Activated CD4-positive, alpha-beta T cell treated with anti-CD3 and anti-CD28 coated beads, Interleukin-2, amount 50 U/mL, for 16 hours (primary cell): ENCODE results near the gene WDFY4.

Source experiments
- DNase-seq: peaks from one replicate; pipeline ENCODE4 v3.0.0-alpha.2; 2020

Gene WDFY4

DNA sequence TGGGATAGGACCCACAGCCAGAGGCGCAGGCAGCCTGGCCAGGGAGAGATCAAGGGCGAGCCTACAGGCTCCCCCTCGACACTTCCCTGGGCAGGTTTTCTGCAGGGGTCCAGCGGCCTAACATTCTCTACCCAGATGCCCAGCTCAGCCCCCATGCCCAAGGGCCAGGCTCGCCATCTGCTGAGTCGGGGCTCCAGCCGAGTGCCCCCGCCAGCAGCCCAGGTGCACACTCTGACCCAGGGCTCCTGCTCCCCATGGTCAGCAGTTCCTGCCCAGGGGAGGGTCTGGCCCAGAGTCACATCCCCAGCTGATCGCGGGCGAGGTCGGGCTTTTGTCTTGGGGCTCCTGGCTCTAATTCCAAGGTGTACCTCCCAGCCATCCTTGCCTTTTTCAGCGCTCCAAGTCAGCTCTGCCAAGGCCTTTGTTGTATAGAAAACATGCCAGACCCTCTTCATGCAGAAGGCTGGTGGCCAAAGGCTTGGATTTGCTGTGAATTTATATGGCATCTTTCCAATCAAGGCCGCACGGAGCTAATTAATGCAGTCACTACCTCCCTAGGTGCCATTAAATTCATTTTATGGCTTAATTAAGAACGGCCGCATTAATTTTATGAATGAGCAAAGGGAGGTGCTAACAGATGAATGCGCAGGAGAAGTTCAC lies 134.3 kb downstream of the WDFY4 start:
- DNase-seq = no peak

DNA sequence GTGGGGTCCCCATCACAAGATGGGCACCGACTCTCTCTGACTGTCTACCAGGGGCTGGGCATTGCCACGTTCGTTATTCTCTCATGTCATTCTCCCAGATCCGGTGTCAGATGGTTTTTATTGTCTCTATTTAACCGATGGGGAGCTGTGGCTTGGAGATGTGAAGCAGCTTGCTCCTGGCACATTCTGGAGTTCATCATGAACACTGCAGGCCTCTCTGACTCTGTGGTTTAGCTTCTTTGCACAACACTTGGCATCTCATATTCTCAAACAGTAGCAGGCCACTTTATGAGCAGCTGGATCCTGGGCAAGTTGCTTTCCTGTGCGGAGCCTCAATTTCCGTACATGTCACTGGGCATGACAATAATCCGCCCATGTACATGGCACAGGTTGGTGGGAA lies 135.1 kb downstream of the WDFY4 start:
- DNase-seq = no peak

DNA sequence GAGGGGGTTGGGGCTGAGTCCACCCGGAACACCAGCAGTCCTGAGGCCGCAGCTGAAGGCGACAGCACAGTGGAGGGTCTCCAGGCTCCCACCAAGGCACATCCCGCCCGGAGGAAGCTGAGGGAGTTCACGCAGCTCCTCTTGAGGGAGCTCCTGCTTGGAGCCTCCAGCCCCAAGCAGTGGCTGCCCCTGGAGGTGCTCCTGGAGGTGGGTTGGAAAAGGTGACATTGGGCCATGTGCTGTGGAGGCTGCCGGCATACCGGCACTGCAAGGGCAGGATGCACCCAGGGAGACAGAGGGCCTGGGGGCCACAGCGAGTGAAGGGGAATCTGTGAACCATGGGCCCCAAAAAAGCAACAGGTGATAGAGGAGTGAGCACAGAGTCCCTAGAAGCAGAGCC lies 135.6 kb downstream of the WDFY4 start:
- no peak for DNase-seq

DNA sequence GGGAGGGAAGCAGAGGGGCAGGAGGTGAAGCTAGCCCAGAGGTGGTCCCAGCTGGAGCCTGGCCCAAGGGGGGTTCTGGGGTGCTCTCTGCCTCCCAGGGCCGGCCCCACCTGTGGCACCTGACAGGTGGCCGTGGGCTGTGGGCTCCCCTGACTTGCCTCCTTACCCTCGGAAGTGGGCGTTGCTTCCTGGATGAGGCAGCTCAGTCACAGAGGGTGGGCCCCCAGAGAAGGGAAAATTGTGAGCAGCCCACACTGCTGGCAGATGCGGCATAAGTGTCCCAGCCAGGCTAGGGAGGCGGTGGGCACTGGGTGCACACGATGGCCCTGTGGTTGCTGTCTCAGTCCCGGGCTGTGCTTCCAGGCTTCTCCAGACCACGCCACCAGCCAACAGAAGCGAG lies 136.0 kb downstream of the WDFY4 start:
- no peak for DNase-seq

DNA sequence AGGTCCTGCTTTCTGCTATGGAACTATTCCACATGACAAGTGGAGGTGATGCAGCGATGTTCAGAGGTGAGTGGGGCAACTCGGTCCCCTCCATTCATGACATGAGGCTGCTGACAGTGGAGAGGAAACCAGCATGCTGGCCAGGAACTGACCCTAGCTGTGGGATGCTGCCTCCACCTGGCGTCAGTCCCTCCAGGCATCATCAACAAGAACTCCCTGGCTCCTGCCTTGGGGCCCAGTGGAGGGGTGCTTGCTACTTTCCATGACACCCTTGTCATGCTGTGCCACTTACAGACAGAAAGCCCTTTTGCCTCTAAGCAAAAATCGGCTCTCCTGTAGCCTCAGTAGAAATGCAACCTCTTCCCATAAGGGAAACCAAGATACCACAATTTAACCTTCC lies 136.4 kb downstream of the WDFY4 start:
- no peak for DNase-seq

DNA sequence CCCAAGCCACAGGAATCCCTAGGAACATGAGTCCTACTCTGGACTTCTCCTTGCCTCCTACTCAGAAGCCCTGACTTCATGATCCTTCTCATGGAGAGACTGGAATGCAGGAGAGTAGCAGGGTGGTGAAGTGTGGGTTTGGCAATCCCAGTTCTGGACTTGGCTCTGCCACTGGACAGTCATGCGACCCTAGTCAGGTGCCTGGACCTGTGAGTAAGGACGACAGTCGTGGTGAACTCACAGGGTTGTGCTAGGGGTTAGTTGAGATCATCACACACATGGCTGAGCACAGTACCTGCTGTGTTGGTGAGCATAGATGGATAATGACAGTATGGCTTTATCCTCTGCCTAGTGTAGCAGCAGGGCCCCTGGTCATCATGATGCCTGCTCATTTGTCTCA lies 137.0 kb downstream of the WDFY4 start:
- no peak for DNase-seq

DNA sequence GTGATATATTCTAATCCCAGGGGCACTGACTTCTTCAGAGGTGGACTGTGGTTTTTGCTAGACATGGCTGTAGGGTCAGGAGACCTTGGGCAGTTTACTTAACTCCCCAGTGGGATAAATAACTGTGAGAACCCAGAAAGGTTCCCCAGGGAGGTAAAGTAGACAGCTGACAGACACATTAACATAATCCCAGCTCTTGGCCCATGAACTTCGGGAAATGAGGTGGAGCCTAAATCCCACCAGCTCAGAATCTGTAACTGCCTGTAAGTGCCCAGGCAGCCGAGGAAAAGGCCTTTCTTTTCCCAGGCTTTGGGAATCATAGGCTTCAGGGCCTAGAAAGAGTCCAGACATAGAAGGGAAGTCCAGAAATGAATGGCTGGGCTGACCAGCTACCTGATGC lies 149.0 kb downstream of the WDFY4 start:
- DNase-seq = no peak

DNA sequence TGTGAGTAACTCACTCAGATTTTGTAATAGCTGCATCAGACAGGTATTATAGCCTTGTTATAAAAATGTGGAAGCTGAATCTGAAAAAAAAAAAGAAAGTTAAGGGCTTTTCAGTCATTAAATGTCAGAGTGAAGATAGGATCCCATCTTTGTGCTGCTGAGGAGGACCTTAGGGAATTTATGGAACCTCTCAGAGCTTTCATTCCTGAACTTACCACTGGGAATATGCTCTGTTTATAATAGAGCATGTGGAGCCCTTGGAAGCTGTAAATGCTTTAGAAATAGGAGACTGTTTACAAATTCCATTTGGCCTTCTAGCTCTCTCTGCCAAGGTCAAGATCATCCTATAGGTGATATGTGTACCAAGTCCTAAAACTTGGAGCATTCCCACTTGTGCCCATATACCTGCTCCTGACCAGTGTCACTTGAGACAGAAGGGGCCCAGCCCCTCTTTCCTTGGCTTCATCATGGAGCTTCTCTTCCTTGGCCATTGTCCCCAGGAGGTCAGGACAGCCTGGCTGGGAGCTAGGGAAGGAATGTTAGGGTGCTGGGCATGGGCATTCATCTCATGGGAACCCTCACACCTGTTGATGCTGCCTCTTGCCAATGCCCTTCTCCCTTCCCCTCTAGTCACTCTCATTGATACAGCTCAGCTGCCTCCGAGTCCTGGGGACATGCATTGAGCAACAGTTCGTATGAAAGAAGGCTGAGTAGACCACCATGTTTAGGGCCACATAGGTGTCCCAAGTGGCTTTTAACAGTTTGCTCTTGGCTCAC lies 149.7 kb downstream of the WDFY4 start:
- DNase-seq = no peak

DNA sequence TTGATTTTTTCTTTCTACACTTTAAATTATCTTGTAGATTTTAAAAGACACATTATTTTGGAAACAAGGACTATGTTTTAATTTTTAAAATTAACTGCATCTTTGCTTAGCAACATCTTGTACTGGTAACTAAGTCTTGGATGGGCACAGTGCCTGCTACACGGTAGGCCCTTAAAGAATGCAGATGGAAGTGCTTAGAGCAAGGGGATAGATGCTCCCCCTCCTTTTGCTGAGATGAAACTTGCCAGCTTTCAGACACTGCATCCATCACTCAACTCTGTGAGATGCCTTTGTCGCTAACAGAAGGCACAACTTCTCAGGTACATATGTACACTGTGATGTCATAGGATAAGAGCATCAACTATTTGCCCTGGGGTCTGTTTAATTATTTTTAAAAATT lies 151.1 kb downstream of the WDFY4 start:
- no peak for DNase-seq

DNA sequence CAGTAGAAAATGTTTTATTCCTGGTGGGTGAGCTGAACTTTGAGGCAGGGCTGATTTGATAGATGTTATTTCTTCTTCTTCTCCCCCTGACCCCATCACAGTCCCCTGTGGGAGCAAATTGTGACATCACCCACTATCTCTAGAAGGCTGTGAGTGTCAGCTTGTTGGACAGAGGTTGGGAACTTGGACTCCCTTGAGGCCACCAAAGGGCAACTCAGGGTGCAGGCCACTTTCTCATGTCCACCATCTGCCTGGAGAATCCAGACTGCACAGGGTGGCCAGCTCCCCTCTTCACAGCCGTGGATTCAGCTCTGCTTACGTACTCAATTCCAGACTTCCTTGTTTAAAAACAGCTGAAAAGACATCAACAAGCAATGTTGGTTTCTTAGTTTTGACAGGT lies 151.9 kb downstream of the WDFY4 start:
- no peak for DNase-seq

DNA sequence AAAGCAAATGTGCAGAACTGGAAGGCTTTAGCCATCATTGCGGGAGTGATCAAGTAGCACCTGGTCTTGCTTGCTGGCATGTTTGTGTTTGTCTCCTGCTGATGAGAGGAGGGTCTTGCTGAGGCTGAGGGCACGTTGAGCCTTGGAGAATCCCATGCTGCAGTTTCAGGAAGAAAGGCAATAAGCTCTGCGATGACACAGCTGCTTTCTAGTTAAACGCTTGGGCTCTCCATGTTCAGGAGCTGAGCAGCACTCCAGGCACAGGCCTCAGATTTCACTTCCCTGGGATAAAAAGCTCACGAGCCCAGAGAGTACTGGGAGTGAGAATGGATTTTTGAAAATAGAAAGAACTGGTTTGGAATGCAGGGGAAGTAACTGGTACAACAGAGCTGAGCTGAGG lies 154.2 kb downstream of the WDFY4 start:
- no peak for DNase-seq

DNA sequence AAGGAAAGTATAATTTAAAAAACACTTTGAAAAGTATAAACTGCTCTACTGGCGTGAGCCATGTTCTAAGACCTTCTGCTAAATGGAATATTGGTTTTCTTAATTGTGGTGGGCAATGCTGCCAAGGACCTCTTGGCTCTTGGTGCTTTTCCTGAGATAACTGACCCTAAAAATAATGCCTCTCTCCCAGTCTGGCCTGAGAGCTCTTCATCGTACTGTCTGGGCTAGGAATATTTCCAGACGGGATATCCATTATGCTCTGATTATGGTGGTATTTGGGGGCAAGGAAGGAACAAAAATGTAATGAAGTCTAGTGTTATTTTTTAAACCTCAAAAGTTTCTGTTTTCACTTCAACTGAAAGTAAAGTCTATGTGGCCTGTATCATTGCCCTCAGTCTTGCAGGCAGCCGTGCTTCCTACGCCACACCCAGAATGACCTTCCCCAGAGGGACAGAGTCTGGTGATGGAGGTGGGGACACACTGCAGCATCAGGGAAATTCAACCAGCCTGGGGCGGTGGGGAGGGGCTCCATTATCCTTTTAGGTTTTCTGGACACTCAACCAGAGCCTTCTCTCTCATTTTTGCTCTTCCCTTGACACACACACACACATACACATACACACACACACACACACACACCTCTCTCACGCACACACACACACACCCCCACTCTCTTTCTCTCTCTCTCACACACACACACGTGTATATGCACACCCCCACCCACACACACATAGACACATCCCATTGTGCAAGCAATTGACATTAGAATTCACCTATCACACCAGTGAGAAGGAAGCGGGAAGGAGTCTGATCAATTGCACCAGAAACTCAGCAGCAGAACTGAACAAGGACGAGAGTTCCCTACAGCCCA lies 155.4 kb downstream of the WDFY4 start:
- no peak for DNase-seq

DNA sequence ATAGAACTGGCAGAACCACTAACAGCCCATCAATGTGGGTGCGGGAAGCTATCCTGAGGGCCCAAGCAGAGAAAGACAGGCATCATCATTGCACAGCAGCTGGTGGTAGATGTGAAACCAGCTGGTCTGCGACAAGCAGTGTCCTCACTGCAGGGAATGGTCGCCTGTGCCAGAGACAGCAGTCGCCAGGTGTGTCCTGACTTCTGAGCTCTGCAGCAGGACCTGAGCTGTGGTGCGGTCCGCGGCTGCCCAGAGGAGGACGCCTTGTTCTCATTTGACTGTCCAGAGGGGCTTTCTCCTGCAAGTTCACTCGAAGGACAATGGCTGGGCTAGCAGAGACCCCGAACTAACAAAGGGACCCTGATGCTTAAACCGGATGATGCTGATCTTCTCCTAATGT lies 157.6 kb downstream of the WDFY4 start:
- DNase-seq = no peak

DNA sequence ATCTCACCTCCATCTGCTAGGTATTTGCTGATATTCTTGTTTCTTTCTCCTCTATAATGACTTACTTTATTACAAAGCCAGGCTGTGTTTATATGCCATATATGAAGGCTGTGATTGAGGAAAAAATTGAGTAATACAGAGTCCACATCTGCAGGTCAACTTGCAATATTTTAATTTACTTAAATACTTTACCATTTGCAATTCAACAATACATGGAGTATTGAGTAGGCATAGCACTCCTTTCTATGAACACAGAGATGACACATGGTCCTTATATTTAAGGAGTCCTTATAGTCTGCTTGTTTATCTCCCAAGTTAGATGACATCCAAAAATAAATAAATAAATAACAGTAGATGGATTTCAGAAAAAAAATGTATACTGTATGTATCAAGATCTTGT lies 158.5 kb downstream of the WDFY4 start:
- DNase-seq = no peak

DNA sequence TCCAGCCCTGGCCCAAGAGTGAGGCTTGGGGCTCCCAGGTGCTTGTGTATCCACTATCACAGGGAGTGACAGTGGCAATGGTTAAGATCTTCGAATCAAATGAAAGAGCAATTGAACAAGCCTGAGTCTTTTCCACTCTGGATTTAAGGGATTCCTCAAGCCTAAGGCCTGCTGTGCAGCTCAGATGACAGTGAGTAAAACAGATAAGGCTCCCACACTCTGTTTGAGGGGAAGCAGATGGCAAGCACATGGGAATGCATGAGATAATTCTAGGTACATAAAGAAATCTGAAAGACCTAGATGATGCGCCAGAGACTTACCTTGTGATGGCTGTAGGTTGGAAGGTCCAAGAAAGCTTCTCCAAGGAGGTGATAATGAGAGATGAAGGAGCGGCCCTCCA lies 159.9 kb downstream of the WDFY4 start:
- DNase-seq = no peak

DNA sequence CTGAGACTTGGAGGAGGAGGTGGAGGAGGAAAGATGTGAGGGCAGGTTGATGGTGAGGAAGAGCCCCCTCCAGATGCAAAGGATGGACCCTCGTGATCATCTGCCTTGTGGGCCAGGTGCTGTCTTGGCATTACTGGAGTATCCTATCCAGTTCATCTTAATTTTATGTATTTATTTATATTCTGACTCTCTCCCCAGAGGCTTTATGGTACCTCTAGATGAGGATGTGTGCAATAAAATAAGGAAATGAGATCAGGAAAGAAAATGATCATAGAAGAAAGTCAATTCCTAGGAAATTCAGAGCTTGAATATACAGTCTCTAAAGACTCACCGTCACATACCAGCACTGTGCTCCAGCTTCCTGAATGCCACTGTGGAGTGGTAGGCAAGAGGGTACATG lies 160.8 kb downstream of the WDFY4 start:
- DNase-seq = no peak

DNA sequence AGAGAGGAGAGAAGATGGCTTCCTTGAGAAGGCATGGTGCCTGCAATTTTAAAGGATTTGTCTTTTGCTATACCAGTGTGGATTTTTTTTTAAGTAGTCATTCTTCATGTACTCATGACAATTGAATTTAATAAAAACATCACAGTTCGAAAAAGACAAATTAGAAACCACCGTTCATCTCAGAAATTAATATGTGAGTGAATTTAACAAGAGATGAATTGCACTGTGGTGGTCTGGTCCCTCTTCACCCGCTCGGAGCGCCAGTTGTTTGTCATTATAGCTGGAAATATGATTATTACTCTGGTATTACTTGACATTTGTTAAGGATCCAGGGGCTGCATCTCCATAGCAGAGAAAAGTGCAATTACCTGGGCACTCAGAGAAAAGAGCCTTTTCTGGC lies 163.0 kb downstream of the WDFY4 start:
- no peak for DNase-seq

DNA sequence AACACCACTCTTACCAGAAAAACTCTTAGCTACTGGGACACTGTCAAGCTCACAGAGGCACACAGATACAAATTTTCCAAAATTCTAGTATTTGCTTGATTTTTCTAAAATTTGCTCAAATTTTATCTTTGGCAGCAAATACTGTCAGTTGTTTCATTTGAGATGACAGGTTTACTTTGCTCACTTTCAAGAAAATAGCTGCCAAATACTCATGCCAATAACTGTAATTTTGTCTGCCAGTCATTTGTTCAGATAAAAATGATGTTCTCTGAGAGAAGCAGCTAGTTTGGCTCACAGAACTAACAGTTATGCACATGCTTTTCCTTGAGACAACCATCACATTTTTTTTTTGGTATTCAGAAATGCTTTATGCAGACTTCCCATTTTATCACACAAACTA lies 172.2 kb downstream of the WDFY4 start:
- no peak for DNase-seq

DNA sequence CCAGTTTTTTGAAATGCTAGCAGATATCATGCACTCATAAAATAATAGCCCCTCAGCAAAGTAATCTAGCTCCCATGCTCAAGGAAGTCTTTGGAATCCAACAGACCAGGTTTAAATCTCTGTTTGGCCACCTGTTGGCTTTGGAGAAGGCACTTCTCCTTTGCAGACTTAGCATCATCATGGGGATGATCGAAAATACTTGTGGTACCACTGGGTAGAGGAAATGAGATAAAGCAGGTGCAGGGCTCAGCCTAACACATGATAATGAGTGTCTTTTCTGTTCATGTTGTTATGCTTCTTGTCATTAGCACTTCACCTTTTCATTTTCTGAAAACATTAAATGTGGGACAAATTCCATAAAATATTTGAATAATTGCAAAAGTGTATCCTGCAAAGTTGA lies 187.6 kb downstream of the WDFY4 start:
- no peak for DNase-seq

DNA sequence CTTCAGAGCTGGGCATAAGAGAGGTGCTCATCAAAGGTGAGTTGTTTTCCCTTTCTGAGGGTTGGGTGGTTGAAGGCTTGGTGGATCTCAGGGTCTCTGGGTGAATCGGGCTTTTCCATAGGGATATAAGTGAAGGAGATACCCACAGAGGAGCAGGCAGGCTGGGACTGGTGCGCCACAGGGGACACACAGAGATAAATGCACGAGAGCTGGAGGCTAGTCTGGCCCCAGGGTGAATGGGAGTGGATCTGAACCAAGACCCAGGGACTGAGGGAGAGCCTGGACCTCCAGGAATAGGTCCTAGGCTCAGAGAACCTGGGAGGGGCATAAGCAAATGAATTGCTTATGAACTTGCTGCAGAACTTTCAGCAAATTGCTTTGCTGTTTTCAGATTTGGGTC lies 193.4 kb downstream of the WDFY4 start:
- DNase-seq = no peak

DNA sequence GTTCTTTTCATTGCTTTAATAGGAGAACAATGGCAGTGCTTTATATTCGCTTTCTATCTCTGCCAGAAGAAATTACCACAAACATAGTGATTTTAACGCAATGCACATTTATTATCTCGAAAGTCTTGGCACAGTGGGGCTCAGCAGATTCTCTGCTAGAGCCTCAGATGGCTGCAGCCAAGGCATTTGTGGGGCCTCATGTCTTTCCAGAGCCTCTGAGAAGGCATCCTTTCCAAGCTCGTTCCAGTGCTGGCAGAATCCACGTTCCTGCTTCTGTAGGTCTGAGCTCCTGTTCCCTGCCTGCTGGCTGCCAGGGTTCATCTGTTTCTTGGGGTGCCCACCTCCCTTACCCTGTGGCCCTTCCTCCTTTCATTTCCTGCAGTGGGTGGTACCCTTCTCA lies 194.8 kb downstream of the WDFY4 start:
- DNase-seq = no peak

DNA sequence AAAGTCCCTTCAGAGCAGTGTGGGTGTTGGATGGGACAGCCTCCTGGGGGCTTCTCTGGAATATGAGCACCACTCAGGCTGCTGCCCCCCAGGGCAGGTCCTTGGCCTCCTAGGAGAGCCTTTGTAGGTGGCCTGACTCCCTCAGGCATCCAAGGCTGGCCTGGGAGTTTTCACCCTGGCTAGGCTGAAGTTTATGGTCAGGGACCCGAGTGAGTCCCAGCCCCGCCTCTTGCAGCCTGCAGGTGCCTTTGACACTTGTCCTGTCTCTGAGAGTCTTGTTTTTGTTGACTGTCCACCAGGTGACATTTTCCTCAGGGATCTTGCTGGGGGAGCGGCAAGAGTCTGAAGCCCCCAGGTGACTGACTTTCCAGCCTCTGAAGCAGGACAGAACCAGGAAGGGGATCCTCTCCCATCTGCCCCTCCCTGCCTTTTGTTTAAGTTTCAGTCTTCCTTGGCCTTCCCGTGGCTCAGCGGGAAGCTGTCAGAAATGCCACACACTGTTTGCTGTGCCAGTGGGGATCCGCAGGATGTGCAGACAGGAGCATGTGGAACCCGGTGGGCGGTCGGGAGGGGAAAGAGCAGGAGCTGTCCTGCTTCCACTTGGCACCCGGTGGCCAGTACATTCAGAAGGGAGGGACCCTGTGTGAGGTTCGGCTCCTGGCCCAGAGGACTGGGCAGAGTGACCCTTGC lies 195.5 kb downstream of the WDFY4 start:
- no peak for DNase-seq

DNA sequence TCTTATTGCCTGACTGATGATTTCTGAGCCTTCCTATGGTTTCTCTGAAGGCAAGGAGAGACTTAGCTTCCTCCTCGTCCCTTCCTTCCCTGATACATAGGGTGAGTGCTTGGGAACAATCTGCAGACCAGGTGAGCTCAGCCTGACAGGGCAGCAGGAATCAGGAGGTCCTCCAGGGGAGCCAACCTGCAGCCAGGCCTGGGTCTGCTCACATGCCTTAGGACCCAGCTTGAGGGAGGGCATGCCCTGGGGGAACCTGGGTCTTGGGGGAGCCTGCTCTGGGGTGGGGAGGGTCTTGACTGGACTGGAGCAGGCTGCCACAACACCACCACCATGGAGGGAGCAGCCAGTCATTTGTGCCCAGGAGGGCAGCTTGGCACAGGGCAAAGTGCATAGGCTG lies 197.3 kb downstream of the WDFY4 start:
- no peak for DNase-seq
